DND-41 (cell line): ENCODE measurements around the gene CD300C.

ENCODE experiments used
- ATAC-seq: fragments of 200-7000 bp; cut with Tn5 transposase; 3 replicates; pipeline ENCODE4 v1.9.1; 2021; ENCODE audit warnings: low read depth; ENCODE audit not compliant: insufficient read depth
- DNase-seq: peaks from one replicate; pipeline ENCODE4 v3.0.0-alpha.2; 2020
- H2AFZ ChIP-seq: 2 replicates; pipeline ENCODE4 v1.6.0; 2012; ENCODE audit warnings: low read depth, low read length
- H3K27ac ChIP-seq: 2 replicates; pipeline ENCODE4 v1.5.1; 2012; ENCODE audit warnings: low read length, inconsistent platforms
- H3K27me3 ChIP-seq: fragments of 200-600 bp; sonication (generic); 2 replicates; pipeline ENCODE4 v1.6.0; 2012; ENCODE audit warnings: low read length, mild to moderate bottlenecking, inconsistent platforms; ENCODE audit not compliant: insufficient read depth, poor library complexity
- H3K36me3 ChIP-seq: 2 replicates; pipeline ENCODE4 v1.5.1; 2012; ENCODE audit warnings: low read length, inconsistent platforms; ENCODE audit not compliant: insufficient read depth
- H3K4me1 ChIP-seq: 2 replicates; pipeline ENCODE4 v1.5.1; 2012; ENCODE audit warnings: mild to moderate bottlenecking, low read length; ENCODE audit not compliant: insufficient read depth
- H3K4me2 ChIP-seq: 2 replicates; pipeline ENCODE4 v1.6.0; 2012; ENCODE audit warnings: mild to moderate bottlenecking, moderate library complexity, low read length, inconsistent platforms; ENCODE audit not compliant: insufficient read depth
- H3K4me3 ChIP-seq, 2 experiments: fragments of 200-600 bp in 1 of 2; shearing (Covaris generic) in 1 of 2; 2 replicates each; pipeline ENCODE4 v1.5.1; 2012 to 2016; ENCODE audit warnings: inconsistent platforms in 2 of 2, low read length in 2 of 2, mild to moderate bottlenecking in 2 of 2, low read depth in 1 of 2, moderate library complexity in 1 of 2
- H3K79me2 ChIP-seq: 2 replicates; pipeline ENCODE4 v1.6.0; 2012; ENCODE audit warnings: low read length, inconsistent platforms; ENCODE audit not compliant: insufficient read depth
- H3K9ac ChIP-seq: 2 replicates; pipeline ENCODE4 v1.6.0; 2012; ENCODE audit warnings: low read depth, mild to moderate bottlenecking, inconsistent platforms, low read length, moderate library complexity
- H3K9me3 ChIP-seq: 2 replicates; pipeline ENCODE4 v1.5.1; 2012; ENCODE audit warnings: low read length, moderate library complexity, mild to moderate bottlenecking, inconsistent platforms; ENCODE audit not compliant: insufficient read depth, severe bottlenecking
- H4K20me1 ChIP-seq: 2 replicates; pipeline ENCODE4 v1.6.0; 2012; ENCODE audit warnings: low read length; ENCODE audit not compliant: insufficient read depth
- CTCF ChIP-seq: IDR thresholded peaks from 2 replicates; pipeline ENCODE4 v1.5.1; 2012; ENCODE audit warnings: borderline replicate concordance, low read length, moderate library complexity, mild to moderate bottlenecking; ENCODE audit not compliant: poor library complexity, severe bottlenecking; ENCODE audit errors: extremely low read depth
- EZH2 ChIP-seq: IDR thresholded peaks from 3 replicates; pipeline ENCODE4 v1.6.1; 2012; ENCODE audit warnings: borderline replicate concordance, low read depth, mild to moderate bottlenecking, moderate library complexity, low read length, inconsistent platforms; ENCODE audit not compliant: severe bottlenecking

CD300C gene

DNA sequence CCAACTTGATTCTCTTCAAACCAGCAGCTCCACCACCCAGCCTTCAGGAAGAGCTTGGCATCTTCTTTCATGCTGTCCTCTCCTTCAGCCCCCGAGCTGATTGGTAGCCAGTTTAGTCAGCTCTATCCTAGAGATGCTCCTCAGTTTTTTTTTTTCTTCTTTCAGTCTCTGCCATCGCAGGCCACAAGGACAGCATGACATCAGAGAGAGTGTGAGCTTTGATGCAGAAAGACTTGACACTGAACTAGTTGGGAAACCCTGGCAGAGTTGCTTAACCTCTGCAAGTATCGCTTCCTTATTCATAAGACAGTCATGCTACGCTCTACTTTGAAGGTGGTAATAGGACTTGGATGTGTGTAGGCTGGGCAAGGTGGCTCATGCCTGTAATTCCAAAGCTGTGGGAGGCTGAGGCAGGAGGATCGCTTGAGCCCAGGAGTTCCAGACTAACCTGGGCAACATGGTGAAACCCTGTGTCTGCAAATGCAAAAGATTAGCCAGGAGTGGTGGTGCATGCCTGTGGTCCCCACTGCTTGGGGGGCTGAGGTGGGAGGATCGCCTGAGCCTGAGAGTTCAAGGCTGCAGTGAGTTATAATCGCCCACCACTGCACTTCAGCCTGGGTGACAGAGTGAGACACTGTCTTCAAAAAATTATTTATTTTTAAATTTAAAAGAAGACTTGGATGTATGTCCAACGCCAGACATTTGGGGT lies 17.3 kb downstream of the CD300C start:
- H3K4me1 ChIP-seq: no peaks in the 10 kb centered on the region
- no peaks in the 10 kb centered on the region for H3K36me3 ChIP-seq
- no peak overlapping the region for H2AFZ ChIP-seq
- H3K27me3 ChIP-seq: peaks cover 2% of the 10 kb centered on the region
- H3K4me2 ChIP-seq: no peak overlapping the region
- no peaks in the 10 kb centered on the region for H3K9me3 ChIP-seq
- ATAC-seq (no peak), DNase-seq (no peak)
- TF ChIP-seq EZH2 (no peak), CTCF (no peak)
- no peaks in the 10 kb centered on the region for H3K79me2 ChIP-seq
- no peak overlapping the region for H3K4me3 ChIP-seq
- H3K9ac ChIP-seq: no peak overlapping the region
- H3K27ac ChIP-seq: no peak overlapping the region
- H4K20me1 ChIP-seq: no peaks in the 10 kb centered on the region

- no peak overlapping the region for H3K9ac ChIP-seq
- no peaks in the 10 kb centered on the region for H4K20me1 ChIP-seq
- H3K4me3 ChIP-seq: no peak overlapping the region
- TF ChIP-seq CTCF (no peak), EZH2 (no peak)
- H3K4me1 ChIP-seq: no peaks in the 10 kb centered on the region
- peaks cover 2% of the 10 kb centered on the region for H3K27me3 ChIP-seq
- H3K9me3 ChIP-seq: no peaks in the 10 kb centered on the region
- H3K36me3 ChIP-seq: no peaks in the 10 kb centered on the region
- ATAC-seq: no peak
- no peak overlapping the region for H3K27ac ChIP-seq
- H3K4me2 ChIP-seq: no peak overlapping the region
- DNase-seq: no peak
- no peak overlapping the region for H2AFZ ChIP-seq
- no peaks in the 10 kb centered on the region for H3K79me2 ChIP-seq
Observed at GRCh38 chr17:74527756-74528155, 18.2 kb downstream of the CD300C start.

GRCh38 chr17:74527081-74527480 lies 18.8 kb downstream of the CD300C start:
- H3K79me2 ChIP-seq: no peaks in the 10 kb centered on the region
- H3K9me3 ChIP-seq: no peaks in the 10 kb centered on the region
- H3K4me1 ChIP-seq: no peaks in the 10 kb centered on the region
- no peak overlapping the region for H3K9ac ChIP-seq
- DNase-seq (no peak), ATAC-seq (no peak)
- no peaks in the 10 kb centered on the region for H3K36me3 ChIP-seq
- no peaks in the 10 kb centered on the region for H4K20me1 ChIP-seq
- TF ChIP-seq EZH2 (no peak), CTCF (no peak)
- H2AFZ ChIP-seq: no peak overlapping the region
- H3K4me2 ChIP-seq: no peak overlapping the region
- H3K4me3 ChIP-seq: no peak overlapping the region
- H3K27me3 ChIP-seq: peaks cover 2% of the 10 kb centered on the region
- no peak overlapping the region for H3K27ac ChIP-seq

GRCh38 chr17:74526681-74527080 lies 19.2 kb downstream of the CD300C start:
- H3K9ac ChIP-seq: no peak overlapping the region
- ATAC-seq (no peak), DNase-seq (no peak)
- no peaks in the 10 kb centered on the region for H3K9me3 ChIP-seq
- no peaks in the 10 kb centered on the region for H3K79me2 ChIP-seq
- H2AFZ ChIP-seq: no peak overlapping the region
- H3K36me3 ChIP-seq: no peaks in the 10 kb centered on the region
- TF ChIP-seq CTCF: no peak
- no peak for TF ChIP-seq EZH2
- no peak overlapping the region for H3K27ac ChIP-seq
- H4K20me1 ChIP-seq: no peaks in the 10 kb centered on the region
- no peak overlapping the region for H3K4me2 ChIP-seq
- H3K4me3 ChIP-seq: no peak overlapping the region
- peaks cover 2% of the 10 kb centered on the region for H3K27me3 ChIP-seq
- H3K4me1 ChIP-seq: no peaks in the 10 kb centered on the region
